ENCODE results near the gene GRK5.

The GRK5 gene

GRCh38 chr10:119342335-119342734 is 135.0 kb downstream of the GRK5 start:
- DNase-seq (ENCODE audit: low read depth) = no peak
- H3K4me3 ChIP-seq (replicated peaks; ENCODE audit: low read depth, low read length) = no peak overlapping the region
- no peak for TF ChIP-seq CTCF (IDR thresholded peaks at IDR 0.05; ENCODE audit: low read length, missing control alignments)

- no peak for TF ChIP-seq CTCF (IDR thresholded peaks at IDR 0.05; ENCODE audit: low read length, missing control alignments)
- no peak overlapping the region for H3K4me3 ChIP-seq (replicated peaks; ENCODE audit: low read depth, low read length)
- DNase-seq (ENCODE audit: low read depth) = no peak
These were observed 135.7 kb downstream of the GRK5 start for GRCh38 chr10:119343011-119343601.

GRCh38 chr10:119344381-119344780 is 137.0 kb downstream of the GRK5 start:
- TF ChIP-seq CTCF (IDR thresholded peaks at IDR 0.05; ENCODE audit: low read length, missing control alignments) = no peak
- no peak overlapping the region for H3K4me3 ChIP-seq (replicated peaks; ENCODE audit: low read depth, low read length)
- DNase-seq (ENCODE audit: low read depth) = no peak

GRCh38 chr10:119346095-119346832 is 138.9 kb downstream of the GRK5 start:
- no peak overlapping the region for H3K4me3 ChIP-seq (replicated peaks; ENCODE audit: low read depth, low read length)
- no peak for TF ChIP-seq CTCF (IDR thresholded peaks at IDR 0.05; ENCODE audit: low read length, missing control alignments)
- DNase-seq (ENCODE audit: low read depth) = no peak

GRCh38 chr10:119347181-119347974 is 140.0 kb downstream of the GRK5 start:
- TF ChIP-seq CTCF (IDR thresholded peaks at IDR 0.05; ENCODE audit: low read length, missing control alignments) = no peak
- H3K4me3 ChIP-seq (replicated peaks; ENCODE audit: low read depth, low read length) = no peak overlapping the region
- DNase-seq (ENCODE audit: low read depth) = no peak

GRCh38 chr10:119348106-119348505 is 140.7 kb downstream of the GRK5 start:
- H3K4me3 ChIP-seq (replicated peaks; ENCODE audit: low read depth, low read length) = no peak overlapping the region

More at GRCh38 chr10:119348106-119348505, 140.7 kb downstream of the GRK5 start:
- no peak for DNase-seq (ENCODE audit: low read depth)
- TF ChIP-seq CTCF (IDR thresholded peaks at IDR 0.05; ENCODE audit: low read length, missing control alignments) = no peak

Data from fibroblast of pulmonary artery (primary cell).